Measurements from ENCODE around the gene NUP107.
"Not testable (repeated sequence)": the region's sequence is repeated elsewhere in the genome, so short reads cannot be mapped to it uniquely, and the experiment has no call there.

The NUP107 gene

GRCh38 chr12:68686595-68687521 is at the start of gene NUP107:
Gene NUP107, plus strand, starts transcription at chr12:68686978. Its CDS starts 88 bp downstream, at chr12:68687066.
- peak; percentile 95 for DNase-seq (ENCODE audit: low spot score)

- not testable (repeated sequence) for DNase-seq (ENCODE audit: low spot score)
These were observed 49.3 kb upstream of the NUP107 start for GRCh38 chr12:68637439-68637838.

- DNase-seq (ENCODE audit: low spot score): no peak
These were observed 48.6 kb upstream of the NUP107 start for GRCh38 chr12:68638171-68638570.

- no peak for DNase-seq (ENCODE audit: low spot score)
These were observed 47.9 kb upstream of the NUP107 start for GRCh38 chr12:68638721-68639395.

DNA sequence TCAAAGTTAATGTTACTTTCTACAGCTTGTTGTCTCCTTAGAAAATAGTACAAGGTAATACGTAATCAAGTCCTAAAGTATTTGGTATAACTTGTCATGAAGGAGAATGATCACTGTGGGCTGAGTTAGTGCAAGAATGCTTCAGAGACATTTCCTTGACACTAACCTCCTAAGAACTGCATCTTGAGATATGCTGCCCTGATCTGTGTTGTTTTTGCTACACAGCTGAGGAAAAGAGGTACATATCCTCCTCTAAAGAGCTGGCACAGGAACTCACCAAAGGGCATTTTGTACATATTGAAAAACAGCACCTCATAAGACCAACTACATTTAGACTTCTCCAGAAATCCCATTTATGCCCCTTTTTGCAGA is 47.4 kb upstream of the NUP107 start:
- no peak for DNase-seq (ENCODE audit: low spot score)

DNA sequence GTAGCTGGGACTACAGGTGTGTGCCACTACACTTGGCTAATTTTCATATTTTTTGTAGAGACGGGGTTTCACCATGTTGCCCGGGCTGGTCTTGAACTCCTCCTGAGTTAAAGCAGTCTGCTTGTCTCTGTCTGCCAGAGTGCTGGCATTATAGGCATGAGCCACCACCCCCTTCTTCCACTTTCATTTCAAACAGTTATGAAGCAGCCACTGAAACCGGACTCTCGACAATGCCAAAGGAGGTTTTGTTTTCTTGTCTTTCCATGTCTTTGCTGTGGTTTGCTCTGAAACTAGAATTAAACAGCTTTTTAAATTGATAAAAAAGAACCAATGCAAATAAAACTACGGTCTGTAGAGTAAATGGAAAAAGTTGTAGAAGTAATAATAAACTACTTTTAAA is 45.6 kb upstream of the NUP107 start:
- DNase-seq (ENCODE audit: low spot score): peak; percentile 23

- peak; percentile 9 for DNase-seq (ENCODE audit: low spot score)
These were observed 40.3 kb upstream of the NUP107 start for GRCh38 chr12:68646484-68646883.

DNA sequence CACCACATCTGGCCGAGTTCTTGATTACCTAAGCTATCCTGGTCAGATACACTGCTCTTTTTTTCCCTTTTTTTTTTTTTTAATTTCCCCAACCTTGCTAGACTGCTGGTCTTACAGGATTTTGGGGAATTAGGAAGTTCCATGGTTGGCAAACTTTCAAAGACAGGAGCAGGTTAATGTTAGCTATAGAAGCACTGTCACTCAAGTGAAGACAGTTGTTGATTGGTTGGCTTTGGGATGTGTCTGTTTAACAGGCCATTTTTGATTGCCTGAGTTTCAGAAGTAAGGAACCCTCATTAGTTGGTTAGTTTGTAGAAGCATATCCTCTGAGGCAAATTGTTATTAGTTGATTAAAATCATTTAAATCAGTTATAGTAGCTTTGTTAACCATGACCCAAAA is 39.3 kb upstream of the NUP107 start:
- DNase-seq (ENCODE audit: low spot score): no peak

DNA sequence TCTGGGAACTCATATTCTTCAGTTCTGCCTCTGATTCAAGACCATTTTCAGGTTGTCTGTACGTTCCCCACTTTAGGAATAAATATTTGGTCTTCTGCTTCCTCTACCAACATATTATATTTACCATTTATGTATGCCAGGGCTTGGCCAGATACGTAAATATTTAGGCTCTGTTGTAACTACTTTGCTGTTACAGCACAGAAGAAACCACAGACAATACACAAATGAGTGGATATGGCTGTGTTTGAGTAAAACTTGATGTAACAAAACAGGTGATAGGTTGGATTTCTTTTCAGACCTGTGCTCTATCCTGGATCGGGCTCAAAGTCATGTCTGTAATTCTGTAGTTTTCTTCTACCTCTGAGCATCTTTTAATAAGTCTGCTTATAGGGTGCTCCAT is 38.6 kb upstream of the NUP107 start:
- no peak for DNase-seq (ENCODE audit: low spot score)

- no peak for DNase-seq (ENCODE audit: low spot score)
These were observed 21.7 kb upstream of the NUP107 start for GRCh38 chr12:68665016-68665569.

DNA sequence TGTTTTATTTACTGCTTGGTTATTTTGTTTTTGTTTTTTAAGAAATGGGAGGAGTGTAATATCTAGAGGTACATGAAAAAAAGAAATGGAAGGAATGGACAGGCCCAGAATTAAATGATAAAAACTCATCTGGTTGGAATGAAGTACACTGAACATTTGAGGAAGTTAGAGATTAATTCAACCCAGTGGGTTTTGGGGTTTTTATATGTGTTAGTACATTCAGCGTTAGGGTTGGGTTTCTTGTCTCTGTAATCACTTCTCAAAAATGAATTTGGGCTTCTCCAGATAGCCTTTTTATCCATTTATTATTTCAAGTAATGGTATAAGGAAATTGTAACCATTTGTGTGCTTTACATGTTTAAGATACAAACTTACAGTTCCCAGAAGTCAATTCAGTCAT is 19.5 kb upstream of the NUP107 start:
- DNase-seq (ENCODE audit: low spot score): no peak

- no peak for DNase-seq (ENCODE audit: low spot score)
These were observed 18.9 kb upstream of the NUP107 start for GRCh38 chr12:68667896-68668295.

- no peak for DNase-seq (ENCODE audit: low spot score)
These were observed 15.6 kb upstream of the NUP107 start for GRCh38 chr12:68671179-68671578.

GRCh38 chr12:68673788-68674187 is 13.0 kb upstream of the NUP107 start:
- no peak for DNase-seq (ENCODE audit: low spot score)

DNA sequence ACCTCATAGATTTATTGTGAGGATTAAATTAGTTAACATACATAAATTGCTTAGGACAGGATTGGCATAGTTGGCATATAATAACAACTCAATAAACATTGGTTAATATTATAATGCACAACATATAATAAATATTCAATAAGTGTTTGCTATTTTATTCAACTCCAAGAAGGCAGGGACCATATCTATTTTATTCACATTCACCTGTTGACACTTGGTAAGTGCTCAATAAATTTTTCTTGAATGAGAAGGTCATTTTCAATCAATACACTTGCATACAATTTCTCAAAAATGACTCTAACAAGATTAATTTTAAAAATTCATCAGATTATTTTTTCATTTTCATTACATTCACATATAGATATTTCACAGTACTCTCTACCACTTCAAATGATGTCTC is 12.4 kb upstream of the NUP107 start:
- DNase-seq (ENCODE audit: low spot score): no peak

GRCh38 chr12:68675101-68675842 is 11.5 kb upstream of the NUP107 start:
- DNase-seq (ENCODE audit: low spot score): no peak

- DNase-seq (ENCODE audit: low spot score): not testable (repeated sequence)
These were observed 9.9 kb upstream of the NUP107 start for GRCh38 chr12:68676854-68677253.

DNA sequence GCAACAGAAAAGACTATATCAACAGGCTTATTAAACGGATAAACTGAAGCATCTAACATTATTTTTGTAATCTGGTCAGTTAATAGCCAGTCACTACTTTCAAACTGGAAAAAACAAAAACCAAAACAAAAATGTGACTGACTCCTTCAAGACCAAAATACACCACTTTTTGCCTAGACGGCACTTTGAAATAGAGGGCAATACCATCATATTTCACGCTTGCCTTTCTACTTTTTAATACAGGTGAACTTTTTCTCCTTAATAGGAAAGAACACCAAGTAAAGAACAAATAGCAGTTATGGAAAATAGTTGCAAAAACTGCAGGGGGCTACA is 550 bp upstream of the NUP107 start:
- DNase-seq (ENCODE audit: low spot score): no peak

- no peak for DNase-seq (ENCODE audit: low spot score)
These were observed 8.7 kb downstream of the NUP107 start for GRCh38 chr12:68695454-68695853.

GRCh38 chr12:68699486-68699885 is 12.7 kb downstream of the NUP107 start:
- no peak for DNase-seq (ENCODE audit: low spot score)

- no peak for DNase-seq (ENCODE audit: low spot score)
These were observed 41.0 kb downstream of the NUP107 start for GRCh38 chr12:68727776-68728175.

GRCh38 chr12:68733661-68734071 is 46.9 kb downstream of the NUP107 start:
- DNase-seq (ENCODE audit: low spot score): no peak

All from globus pallidus (tissue), 1 donor.